Gastrocnemius medialis (tissue), 4 donors: Measurements from ENCODE around the gene LRSAM1.

Experiments used
- CTCF ChIP-seq, 5 experiments: fragments of 450-650 bp in 3 of 5; fragments of 200-600 bp in 2 of 5; sonication (generic) in 2 of 5; IDR thresholded peaks in 4 of 5; conservative IDR thresholded peaks in 1 of 5; 1 replicate in 4 of 5; 2 replicates in 1 of 5; pipeline ENCODE4 v1.5.1; 2016 to 2019; ENCODE audit warnings: antibody characterized with exemption in 5 of 5, mild to moderate bottlenecking in 3 of 5, moderate library complexity in 3 of 5
- POLR2A ChIP-seq, 2 donors: fragments of 450-650 bp; IDR thresholded peaks; one replicate each; pipeline ENCODE4 v1.6.1; 2017; ENCODE audit warnings: antibody characterized with exemption in 2 of 2, mild to moderate bottlenecking in 2 of 2, moderate library complexity in 2 of 2

GRCh38 chr9:127516835-127517607, 65.7 kb downstream of the LRSAM1 start:
- TF ChIP-seq CTCF (IDR thresholded peaks at IDR 0.05 in 4 of 5, conservative IDR thresholded peaks at IDR 0.05 in 1 of 5) (no peak), POLR2A (IDR thresholded peaks at IDR 0.05) (no peak)
